Endothelial cell of umbilical vein (primary cell): ENCODE measurements around the gene KRT33B.

Source experiments
- EZH2 ChIP-seq: IDR thresholded peaks from 2 replicates; pipeline ENCODE4 v1.6.1; 2012; ENCODE audit warnings: borderline replicate concordance, low read depth, mild to moderate bottlenecking, moderate library complexity, low read length, inconsistent platforms; ENCODE audit not compliant: severe bottlenecking
- FOS ChIP-seq: IDR thresholded peaks from 2 replicates; pipeline ENCODE4 v1.6.1; 2011; ENCODE audit warnings: mild to moderate bottlenecking, low read length, moderate library complexity, borderline replicate concordance; ENCODE audit not compliant: insufficient read depth
- GATA2 ChIP-seq: IDR thresholded peaks from 2 replicates; pipeline ENCODE4 v1.7.0; 2011; ENCODE audit warnings: low read depth, mild to moderate bottlenecking, moderate library complexity, mixed read lengths, low read length; ENCODE audit not compliant: insufficient read length, insufficient read depth
- POLR2A ChIP-seq: IDR thresholded peaks from 2 replicates; pipeline ENCODE4 v1.6.1; 2012; ENCODE audit warnings: low read depth, mild to moderate bottlenecking, control low read depth, low read length
- TF ChIP-seq, protein P1 (sequence below), 2 donors: IDR thresholded peaks; 1 replicate in 1 of 2; 2 replicates in 1 of 2; pipeline ENCODE4 v1.5.1; 2011; ENCODE audit warnings: low read length in 2 of 2, mild to moderate bottlenecking in 2 of 2, moderate library complexity in 2 of 2, control low read depth in 1 of 2, inconsistent platforms in 1 of 2, low read depth in 1 of 2; ENCODE audit not compliant: insufficient read depth in 1 of 2; ENCODE audit errors: extremely low read depth in 1 of 2

DNA sequence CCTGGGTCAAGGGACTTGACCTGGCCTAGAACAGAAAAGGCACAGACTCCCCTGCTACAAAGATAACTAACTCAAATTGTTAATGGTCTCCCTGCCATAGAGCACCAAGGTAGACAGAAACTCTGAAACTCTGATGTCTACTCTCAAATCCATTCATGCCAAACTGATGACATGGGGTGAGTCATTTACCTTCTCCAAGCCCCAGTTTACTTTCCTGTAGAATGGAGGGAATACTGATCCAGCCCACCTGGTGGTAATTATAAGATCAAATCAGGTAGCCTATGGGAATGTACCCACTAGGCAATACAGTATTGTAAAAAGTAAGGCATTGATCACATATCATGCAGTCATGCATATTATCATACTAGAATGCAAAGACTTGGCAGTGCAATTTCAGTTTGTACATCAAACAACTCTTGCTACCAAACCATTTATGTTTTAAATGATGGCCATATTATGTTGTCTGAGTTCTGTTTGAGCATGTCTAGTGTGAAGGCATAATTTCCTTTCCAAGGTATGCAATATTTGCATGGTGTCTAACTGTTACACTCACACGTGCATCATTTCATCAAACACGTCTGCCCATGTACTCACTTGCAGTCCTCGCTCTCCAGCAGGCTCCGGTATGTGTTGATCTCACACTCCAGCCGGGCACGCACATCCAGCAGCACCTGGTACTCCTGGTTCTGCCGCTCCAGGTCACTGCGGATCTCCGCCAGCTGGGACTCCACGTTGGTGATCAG is 24.8 kb upstream of the KRT33B start:
- no peak for TF ChIP-seq GATA2
- no peak for TF ChIP-seq FOS
- TF ChIP-seq POLR2A, result no peak
- TF ChIP-seq EZH2, result no peak
- TF ChIP-seq, protein P1, sequence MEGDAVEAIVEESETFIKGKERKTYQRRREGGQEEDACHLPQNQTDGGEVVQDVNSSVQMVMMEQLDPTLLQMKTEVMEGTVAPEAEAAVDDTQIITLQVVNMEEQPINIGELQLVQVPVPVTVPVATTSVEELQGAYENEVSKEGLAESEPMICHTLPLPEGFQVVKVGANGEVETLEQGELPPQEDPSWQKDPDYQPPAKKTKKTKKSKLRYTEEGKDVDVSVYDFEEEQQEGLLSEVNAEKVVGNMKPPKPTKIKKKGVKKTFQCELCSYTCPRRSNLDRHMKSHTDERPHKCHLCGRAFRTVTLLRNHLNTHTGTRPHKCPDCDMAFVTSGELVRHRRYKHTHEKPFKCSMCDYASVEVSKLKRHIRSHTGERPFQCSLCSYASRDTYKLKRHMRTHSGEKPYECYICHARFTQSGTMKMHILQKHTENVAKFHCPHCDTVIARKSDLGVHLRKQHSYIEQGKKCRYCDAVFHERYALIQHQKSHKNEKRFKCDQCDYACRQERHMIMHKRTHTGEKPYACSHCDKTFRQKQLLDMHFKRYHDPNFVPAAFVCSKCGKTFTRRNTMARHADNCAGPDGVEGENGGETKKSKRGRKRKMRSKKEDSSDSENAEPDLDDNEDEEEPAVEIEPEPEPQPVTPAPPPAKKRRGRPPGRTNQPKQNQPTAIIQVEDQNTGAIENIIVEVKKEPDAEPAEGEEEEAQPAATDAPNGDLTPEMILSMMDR (IDR thresholded peaks at IDR 0.05; ENCODE audit: extremely low read depth in 1 of 2, insufficient read depth in 1 of 2, low read depth in 1 of 2, low read length in 2 of 2), result no peak
